Trophoblast cell (in vitro differentiated cells and primary cell): ENCODE results near the gene C10orf143.

Experiments
- DNase-seq, 2 donors: peaks; one replicate each; pipeline ENCODE4 v3.0.0-alpha.2; 2016
- H2AFZ ChIP-seq: 2 replicates; pipeline ENCODE4 v1.6.1; 2013; ENCODE audit warnings: low read length, moderate library complexity, mild to moderate bottlenecking; ENCODE audit not compliant: insufficient read depth, poor library complexity
- H2AK5ac ChIP-seq: 2 replicates; pipeline ENCODE4 v1.6.1; 2013; ENCODE audit warnings: mild to moderate bottlenecking, low read length
- H2BK120ac ChIP-seq: 2 replicates; pipeline ENCODE4 v1.6.1; 2013; ENCODE audit warnings: low read length, mild to moderate bottlenecking, moderate library complexity; ENCODE audit not compliant: insufficient read depth, poor library complexity
- H2BK12ac ChIP-seq: 2 replicates; pipeline ENCODE4 v1.6.1; 2013; ENCODE audit warnings: mild to moderate bottlenecking, low read length, moderate library complexity
- H2BK5ac ChIP-seq: 2 replicates; pipeline ENCODE4 v1.6.1; 2013; ENCODE audit warnings: low read length, low read depth, moderate library complexity, mild to moderate bottlenecking; ENCODE audit not compliant: poor library complexity
- H3K14ac ChIP-seq: 2 replicates; pipeline ENCODE4 v1.6.1; 2013; ENCODE audit warnings: mild to moderate bottlenecking, low read length
- H3K18ac ChIP-seq: 2 replicates; pipeline ENCODE4 v1.6.1; 2013; ENCODE audit warnings: mild to moderate bottlenecking, low read length
- H3K23ac ChIP-seq: 2 replicates; pipeline ENCODE4 v1.6.1; 2013; ENCODE audit warnings: low read length
- H3K27ac ChIP-seq: 2 replicates; pipeline ENCODE4 v1.5.1; 2013; ENCODE audit warnings: low read depth, mild to moderate bottlenecking, inconsistent platforms, low read length, moderate library complexity
- H3K27me3 ChIP-seq: 2 replicates; pipeline ENCODE4 v1.6.1; 2013; ENCODE audit warnings: inconsistent platforms, mild to moderate bottlenecking, low read length, moderate library complexity; ENCODE audit not compliant: insufficient read depth
- H3K36me3 ChIP-seq, 2 experiments: 1 replicate in 1 of 2; 2 replicates in 1 of 2; pipeline ENCODE4 v1.6.1; 2013; ENCODE audit warnings: low read length in 2 of 2, mild to moderate bottlenecking in 2 of 2, moderate library complexity in 1 of 2; ENCODE audit not compliant: insufficient read depth in 2 of 2, control insufficient read depth in 1 of 2
- H3K4ac ChIP-seq: 2 replicates; pipeline ENCODE4 v1.6.1; 2013; ENCODE audit warnings: low read depth, mild to moderate bottlenecking, low read length, moderate library complexity
- H3K4me1 ChIP-seq, 2 experiments: 1 replicate in 1 of 2; 2 replicates in 1 of 2; pipeline ENCODE4 v1.6.1; 2013; ENCODE audit warnings: low read length in 2 of 2, mild to moderate bottlenecking in 2 of 2, moderate library complexity in 1 of 2; ENCODE audit not compliant: insufficient read depth in 2 of 2, control insufficient read depth in 1 of 2
- H3K4me2 ChIP-seq: 2 replicates; pipeline ENCODE4 v1.6.1; 2013; ENCODE audit warnings: inconsistent platforms, mild to moderate bottlenecking, low read length, moderate library complexity
- H3K4me3 ChIP-seq: 2 replicates; pipeline ENCODE4 v1.5.1; 2013; ENCODE audit warnings: mild to moderate bottlenecking, low read depth, low read length, inconsistent platforms
- H3K79me1 ChIP-seq: one replicate; pipeline ENCODE4 v1.6.1; 2013; ENCODE audit warnings: low read length
- H3K79me2 ChIP-seq: 2 replicates; pipeline ENCODE4 v1.6.1; 2013; ENCODE audit warnings: low read length, mild to moderate bottlenecking; ENCODE audit not compliant: control insufficient read depth, insufficient read depth, poor library complexity
- H3K9ac ChIP-seq: 2 replicates; pipeline ENCODE4 v1.6.1; 2013; ENCODE audit warnings: mild to moderate bottlenecking, low read length
- H3K9me3 ChIP-seq: 2 replicates; pipeline ENCODE4 v1.6.1; 2013; ENCODE audit warnings: low read depth, mild to moderate bottlenecking, control low read depth, inconsistent platforms, low read length; ENCODE audit not compliant: insufficient read depth
- H4K12ac ChIP-seq: 2 replicates; pipeline ENCODE4 v1.6.1; 2013; ENCODE audit warnings: low read depth, mild to moderate bottlenecking, low read length, moderate library complexity
- H4K8ac ChIP-seq: 2 replicates; pipeline ENCODE4 v1.6.1; 2013; ENCODE audit warnings: low read depth, mild to moderate bottlenecking, low read length, moderate library complexity
- H4K91ac ChIP-seq: one replicate; pipeline ENCODE4 v1.6.1; 2013; ENCODE audit warnings: low read depth, mild to moderate bottlenecking, low read length, moderate library complexity
- WGBS: extraction: QIAGEN DNeasy Blood & Tissue Kit; methylation state at CpG from one replicate; pipeline ENCODE4 v1.1.7; 2013; ENCODE audit warnings: missing lambda C conversion rate; ENCODE audit not compliant: insufficient read length, insufficient coverage; ENCODE audit errors: extremely low coverage; 5-methylcytosine and 5-hydroxymethylcytosine counted together

Gene C10orf143

DNA sequence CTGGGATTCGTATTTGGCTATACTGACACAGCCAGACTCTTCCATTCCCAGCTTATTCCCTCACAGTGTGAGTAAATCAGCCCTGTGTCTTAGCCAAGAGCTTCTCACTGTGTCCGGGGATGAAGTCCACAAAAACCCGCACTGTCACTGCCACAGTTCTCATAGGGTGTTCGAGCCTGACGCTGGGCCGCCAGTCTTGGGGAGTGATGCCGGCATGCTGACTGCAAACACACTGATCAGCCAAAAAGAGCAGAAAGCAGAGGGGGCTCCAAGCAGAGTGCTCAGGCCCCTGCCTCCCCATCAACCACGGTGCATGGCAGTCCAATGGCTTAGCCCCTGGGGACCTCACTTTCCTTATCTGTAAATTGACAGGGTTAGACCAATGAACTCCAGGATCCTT is 36.7 kb downstream of the C10orf143 start:
- H3K4ac ChIP-seq, result no peak overlapping the region
- no peak overlapping the region for H2BK12ac ChIP-seq
- no peak overlapping the region for H4K91ac ChIP-seq
- no peak overlapping the region for H3K18ac ChIP-seq
- no peak overlapping the region for H2BK5ac ChIP-seq
- H2AFZ ChIP-seq, result no peak overlapping the region
- H3K4me2 ChIP-seq, result no peak overlapping the region
- no peak overlapping the region for H3K9ac ChIP-seq
- H2AK5ac ChIP-seq, result no peak overlapping the region
- no CpG with 5 or more reads among the region's 8 CpGs for WGBS
- peaks cover 0 to 1% of the 10 kb centered on the region in 2 experiments for H3K4me1 ChIP-seq
- no peak overlapping the region for H4K8ac ChIP-seq
- no peak overlapping the region for H2BK120ac ChIP-seq
- H3K36me3 ChIP-seq, result no peaks in the 10 kb centered on the region
- H3K9me3 ChIP-seq, result peaks cover 3% of the 10 kb centered on the region
- H4K12ac ChIP-seq, result no peak overlapping the region
- H3K79me2 ChIP-seq, result no peaks in the 10 kb centered on the region
- no peaks in the 10 kb centered on the region for H3K79me1 ChIP-seq
- no peaks in the 10 kb centered on the region for H3K27me3 ChIP-seq
- no peak overlapping the region for H3K27ac ChIP-seq
- DNase-seq, result no peak
- H3K14ac ChIP-seq, result no peak overlapping the region
- H3K23ac ChIP-seq, result no peak overlapping the region
- no peak overlapping the region for H3K4me3 ChIP-seq

DNA sequence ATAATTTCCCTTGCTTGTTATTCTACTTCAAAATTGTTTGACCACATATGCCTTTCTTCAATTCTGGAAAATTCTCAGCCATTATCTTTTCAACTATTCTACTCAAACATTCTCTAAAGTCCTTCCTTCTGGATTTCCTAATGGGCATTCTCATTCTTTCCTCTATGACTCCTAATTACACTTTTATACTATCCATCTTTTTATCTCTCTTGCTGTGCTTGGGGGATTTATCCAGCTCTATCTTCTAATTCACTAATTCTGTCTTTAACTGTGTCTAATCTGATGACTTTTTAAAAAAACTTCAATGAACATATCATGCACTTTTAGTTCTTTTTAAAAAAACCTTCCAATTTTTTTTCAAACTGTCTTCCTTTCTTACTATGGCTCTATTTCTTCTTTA is 38.4 kb downstream of the C10orf143 start:
- H3K79me2 ChIP-seq, result no peaks in the 10 kb centered on the region
- no peak overlapping the region for H4K91ac ChIP-seq
- no peak overlapping the region for H2BK12ac ChIP-seq
- H3K14ac ChIP-seq, result no peak overlapping the region
- no peak overlapping the region for H3K9ac ChIP-seq
- no peak overlapping the region for H2BK5ac ChIP-seq
- H3K36me3 ChIP-seq, result no peaks in the 10 kb centered on the region
- no peak for DNase-seq
- H4K8ac ChIP-seq, result no peak overlapping the region
- no peak overlapping the region for H3K23ac ChIP-seq
- H3K4me1 ChIP-seq, result no peaks in the 10 kb centered on the region
- no peak overlapping the region for H4K12ac ChIP-seq
- H3K4me3 ChIP-seq, result no peak overlapping the region
- no peak overlapping the region for H3K18ac ChIP-seq
- no peak overlapping the region for H3K4me2 ChIP-seq
- H2AK5ac ChIP-seq, result no peak overlapping the region
- peaks cover 4% of the 10 kb centered on the region for H3K9me3 ChIP-seq
- no peaks in the 10 kb centered on the region for H3K27me3 ChIP-seq
- no peaks in the 10 kb centered on the region for H3K79me1 ChIP-seq
- no peak overlapping the region for H3K27ac ChIP-seq
- no peak overlapping the region for H3K4ac ChIP-seq
- no peak overlapping the region for H2AFZ ChIP-seq
- H2BK120ac ChIP-seq, result no peak overlapping the region

DNA sequence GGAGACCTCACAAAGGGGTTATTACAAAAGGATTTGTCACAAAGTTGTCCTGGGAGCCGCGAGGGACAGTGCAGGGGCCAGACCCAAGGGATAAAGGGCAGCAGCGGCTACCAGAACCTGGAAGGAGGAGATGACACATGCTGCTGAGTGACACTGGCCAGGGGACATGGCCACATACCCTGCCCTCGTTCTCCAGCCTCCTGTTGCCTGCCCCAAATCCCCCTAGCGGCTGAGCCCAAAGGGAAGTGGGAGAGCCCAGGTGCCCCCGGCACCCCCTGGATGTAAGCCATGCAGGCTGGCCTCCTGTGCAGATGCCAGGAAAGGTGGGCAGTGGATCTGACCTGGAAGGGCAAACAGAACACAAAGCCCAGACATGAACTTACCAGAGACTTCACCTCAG is 42.7 kb downstream of the C10orf143 start:
- Histone ChIP-seq H4K8ac (no peak overlapping the region), H3K79me2 (no peaks in the 10 kb centered on the region), H3K79me1 (no peaks in the 10 kb centered on the region), H3K27me3 (no peaks in the 10 kb centered on the region), H4K91ac (no peak overlapping the region), H3K27ac (no peak overlapping the region), H3K4ac (no peak overlapping the region), H2BK120ac (no peak overlapping the region), H3K4me2 (no peak overlapping the region), H3K4me3 (no peak overlapping the region), H3K9ac (no peak overlapping the region), H3K18ac (no peak overlapping the region), H3K36me3 (no peaks in the 10 kb centered on the region), H2BK5ac (no peak overlapping the region), H2AFZ (no peak overlapping the region), H3K9me3 (peaks cover 3% of the 10 kb centered on the region), H2BK12ac (no peak overlapping the region), H2AK5ac (no peak overlapping the region), H3K4me1 (no peaks in the 10 kb centered on the region), H4K12ac (no peak overlapping the region), H3K23ac (no peak overlapping the region), H3K14ac (no peak overlapping the region)
- WGBS, result no CpG with 5 or more reads among the region's 6 CpGs
- no peak for DNase-seq

- H4K8ac ChIP-seq, result no peak overlapping the region
- no peak overlapping the region for H3K18ac ChIP-seq
- H4K91ac ChIP-seq, result no peak overlapping the region
- DNase-seq, result no peak
- H2BK12ac ChIP-seq, result no peak overlapping the region
- no peaks in the 10 kb centered on the region for H3K36me3 ChIP-seq
- H3K9me3 ChIP-seq, result peaks cover 3% of the 10 kb centered on the region
- no peak overlapping the region for H3K4ac ChIP-seq
- H2BK5ac ChIP-seq, result no peak overlapping the region
- no peak overlapping the region for H3K27ac ChIP-seq
- no peak overlapping the region for H4K12ac ChIP-seq
- no peak overlapping the region for H2AK5ac ChIP-seq
- no CpG with 5 or more reads among the region's 7 CpGs for WGBS
- H3K9ac ChIP-seq, result no peak overlapping the region
- H3K4me3 ChIP-seq, result no peak overlapping the region
- no peak overlapping the region for H3K23ac ChIP-seq
- no peaks in the 10 kb centered on the region for H3K79me2 ChIP-seq
- H3K14ac ChIP-seq, result no peak overlapping the region
- no peaks in the 10 kb centered on the region for H3K4me1 ChIP-seq
- no peaks in the 10 kb centered on the region for H3K79me1 ChIP-seq
- no peak overlapping the region for H3K4me2 ChIP-seq
- no peak overlapping the region for H2BK120ac ChIP-seq
- no peaks in the 10 kb centered on the region for H3K27me3 ChIP-seq
- H2AFZ ChIP-seq, result no peak overlapping the region
Observed at GRCh38 chr10:130066743-130067142, 43.9 kb downstream of the C10orf143 start.
